Keratinocyte (primary cell): ENCODE measurements around the gene UTF1. TPM values are rescaled to one million over a fixed set of nuclear protein-coding genes. Genes with fewer than 3 reads are reported as not detected.

Experiments used
- DNase-seq: peaks from one replicate; pipeline ENCODE4 v3.0.0-alpha.2; 2011; ENCODE audit warnings: low read depth, missing footprints, low spot score
- FAIRE-seq: peaks from 2 replicates; lab custom pipeline; 2011; peaks lifted over from hg19 to GRCh38; lab: Jason Lieb, UNC
- H2AFZ ChIP-seq: 2 replicates; pipeline ENCODE4 v1.6.0; 2012; ENCODE audit warnings: low read length, control low read depth, inconsistent platforms; ENCODE audit not compliant: control insufficient read depth
- H3K27ac ChIP-seq: 2 replicates; pipeline ENCODE4 v1.5.1; 2011; ENCODE audit warnings: low read length; ENCODE audit not compliant: control insufficient read depth, insufficient read depth
- H3K27me3 ChIP-seq: 3 replicates; pipeline ENCODE4 v1.6.0; 2011; ENCODE audit warnings: low read length; ENCODE audit not compliant: control insufficient read depth, insufficient read depth; ENCODE audit errors: extremely low read depth
- H3K36me3 ChIP-seq, 2 experiments: 2 replicates in 1 of 2; 3 replicates in 1 of 2; pipeline ENCODE4 v1.5.1; 2011; ENCODE audit warnings: low read length in 2 of 2, mild to moderate bottlenecking in 1 of 2; ENCODE audit not compliant: control insufficient read depth in 2 of 2, insufficient read depth in 2 of 2; ENCODE audit errors: extremely low read depth in 1 of 2
- H3K4me1 ChIP-seq: 3 replicates; pipeline ENCODE4 v1.5.1; 2011; ENCODE audit warnings: low read length; ENCODE audit not compliant: control insufficient read depth, insufficient read depth; ENCODE audit errors: extremely low read depth
- H3K4me2 ChIP-seq: 3 replicates; pipeline ENCODE4 v1.6.0; 2011; ENCODE audit warnings: low read depth, low read length; ENCODE audit not compliant: control insufficient read depth, insufficient read depth; ENCODE audit errors: extremely low read depth
- H3K4me3 ChIP-seq, 3 experiments: fragments of 200-600 bp in 1 of 3; sonication (generic) in 1 of 3; 2 replicates in 2 of 3; 3 replicates in 1 of 3; pipeline ENCODE4 v1.5.1; 2011 to 2016; ENCODE audit warnings: low read length in 3 of 3, mild to moderate bottlenecking in 3 of 3, control low read depth in 2 of 3, inconsistent platforms in 1 of 3, low read depth in 1 of 3, mixed read lengths in 1 of 3, mixed run types in 1 of 3, moderate library complexity in 1 of 3; ENCODE audit not compliant: control insufficient read depth in 2 of 3, insufficient read depth in 2 of 3; ENCODE audit errors: extremely low read depth in 1 of 3
- H3K79me2 ChIP-seq: 2 replicates; pipeline ENCODE4 v1.6.0; 2012; ENCODE audit warnings: low read length; ENCODE audit not compliant: control insufficient read depth, insufficient read depth
- H3K9ac ChIP-seq: 3 replicates; pipeline ENCODE4 v1.6.0; 2011; ENCODE audit warnings: low read length; ENCODE audit not compliant: control insufficient read depth, insufficient read depth; ENCODE audit errors: extremely low read depth
- H3K9me1 ChIP-seq: 3 replicates; pipeline ENCODE4 v1.6.0; 2011; ENCODE audit warnings: low read length; ENCODE audit not compliant: control insufficient read depth, insufficient read depth; ENCODE audit errors: extremely low read depth
- H3K9me3 ChIP-seq: 2 replicates; pipeline ENCODE4 v1.5.1; 2012; ENCODE audit warnings: low read depth, low read length; ENCODE audit not compliant: control insufficient read depth
- H4K20me1 ChIP-seq: 3 replicates; pipeline ENCODE4 v1.6.0; 2011; ENCODE audit warnings: low read length; ENCODE audit not compliant: control insufficient read depth, insufficient read depth; ENCODE audit errors: extremely low read depth
- EZH2 ChIP-seq: IDR thresholded peaks from one replicate; pipeline ENCODE4 v1.6.1; 2012; ENCODE audit warnings: inconsistent platforms, mild to moderate bottlenecking, low read length, moderate library complexity
- dilution Hi-C: fragments of 300-500 bp; cut with MboI; formaldehyde crosslinking; loops from one replicate; pipeline ENCODE4 v1.7.0; 2020; ENCODE audit warnings: low sequenced_read_pairs; ENCODE audit not compliant: extremely low pct_ligation_motif_present
- polyA plus RNA-seq, 5 experiments: library from polyadenylated mRNA; depleted of rRNA in 3 of 5; stranded (reverse) in 3 of 5; stranded (forward) in 1 of 5; unstranded in 1 of 5; fragments of >200 nt; gene quantifications; 1 replicate in 1 of 5; 2 replicates in 3 of 5; 3 replicates in 1 of 5; pipeline versions ENCODE4 v1.2.1 to v1.2.3, GENCODE V29; 2011 to 2012; ENCODE audit warnings: missing spikeins in 2 of 5, low read depth in 1 of 5, low replicate concordance in 1 of 5
- TF ChIP-seq, protein P1 (sequence below), 3 experiments: IDR thresholded peaks in 1 of 3; conservative IDR thresholded peaks in 1 of 3; optimal IDR thresholded peaks in 1 of 3; 2 replicates in 2 of 3; 3 replicates in 1 of 3; pipeline versions ENCODE3 to v1.5.1; 2011; ENCODE audit warnings: low read length in 3 of 3, mild to moderate bottlenecking in 3 of 3, moderate library complexity in 2 of 3, control low read depth in 1 of 3, inconsistent platforms in 1 of 3; ENCODE audit not compliant: insufficient read depth in 2 of 3; ENCODE audit errors: extremely low read depth in 1 of 3

Gene UTF1
- polyA plus RNA-seq, 1 donor (not counting 4 experiments of a cell fraction or from before 2014, with no cell fraction given) = not detected

DNA sequence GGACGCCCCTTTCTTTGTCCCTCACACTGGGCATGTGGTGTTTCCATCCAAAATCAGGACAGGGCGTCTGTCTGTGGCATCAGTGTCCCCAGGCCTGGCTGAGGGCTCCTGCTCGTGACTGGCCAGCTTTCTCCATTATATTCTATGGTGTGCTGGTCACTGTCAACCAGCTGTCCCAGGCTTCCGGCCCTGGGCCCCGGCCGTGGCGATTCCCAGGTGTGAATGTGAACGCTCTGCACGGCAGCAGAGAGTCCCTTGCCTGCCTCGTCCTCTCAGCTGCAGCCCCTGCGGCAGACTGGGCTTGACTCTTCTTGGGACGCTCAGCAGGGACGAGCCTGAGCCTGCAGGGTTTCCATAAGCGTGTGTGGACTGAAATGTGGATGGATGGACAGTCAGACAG, 5.9 kb upstream of the UTF1 start:
- no peaks in the 10 kb centered on the region for H3K79me2 ChIP-seq

DNA sequence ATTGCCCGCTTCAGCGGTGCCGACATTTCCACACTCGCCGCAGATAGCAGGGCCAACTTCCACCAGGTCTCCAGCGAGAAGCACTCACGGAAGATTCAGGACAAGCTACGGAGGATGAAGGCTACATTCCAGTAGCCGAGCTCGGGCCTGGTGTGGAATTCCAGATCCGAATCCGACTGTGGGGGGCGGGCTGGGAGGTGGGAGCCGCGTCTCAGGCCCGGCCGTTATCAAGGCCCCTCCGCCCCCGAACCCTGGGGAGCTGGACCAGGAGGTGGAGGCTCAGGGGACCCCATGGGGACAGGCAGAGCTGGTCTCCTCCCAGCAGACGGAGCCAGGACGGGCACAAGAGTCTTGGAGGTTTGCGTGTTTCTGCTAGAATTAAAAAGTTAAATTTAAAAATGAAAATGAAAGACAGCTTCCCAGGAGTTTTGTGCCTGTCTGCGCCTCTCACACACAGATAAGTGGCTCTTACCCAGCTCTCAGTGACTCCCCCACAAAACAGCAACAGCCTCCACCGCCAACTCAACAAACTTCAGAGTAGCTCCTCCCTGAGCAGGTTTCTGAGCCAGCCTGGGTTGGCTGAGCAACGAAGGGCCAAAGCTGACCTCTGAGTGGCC, 5.2 kb upstream of the UTF1 start:
- Histone ChIP-seq H3K4me1 (peaks cover 4% of the 10 kb centered on the region), H3K27ac (no peak overlapping the region), H3K9me1 (no peaks in the 10 kb centered on the region), H3K9me3 (no peaks in the 10 kb centered on the region), H3K36me3 (no peaks in the 10 kb centered on the region), H3K9ac (no peak overlapping the region), H2AFZ (no peak overlapping the region), H3K4me2 (no peak overlapping the region), H4K20me1 (no peaks in the 10 kb centered on the region), H3K27me3 (peaks cover 56% of the 10 kb centered on the region), H3K4me3 (no peak overlapping the region), H3K79me2 (no peaks in the 10 kb centered on the region)
- no peak for DNase-seq
- dilution Hi-C loops = no loop called here
- TF ChIP-seq, protein P1, sequence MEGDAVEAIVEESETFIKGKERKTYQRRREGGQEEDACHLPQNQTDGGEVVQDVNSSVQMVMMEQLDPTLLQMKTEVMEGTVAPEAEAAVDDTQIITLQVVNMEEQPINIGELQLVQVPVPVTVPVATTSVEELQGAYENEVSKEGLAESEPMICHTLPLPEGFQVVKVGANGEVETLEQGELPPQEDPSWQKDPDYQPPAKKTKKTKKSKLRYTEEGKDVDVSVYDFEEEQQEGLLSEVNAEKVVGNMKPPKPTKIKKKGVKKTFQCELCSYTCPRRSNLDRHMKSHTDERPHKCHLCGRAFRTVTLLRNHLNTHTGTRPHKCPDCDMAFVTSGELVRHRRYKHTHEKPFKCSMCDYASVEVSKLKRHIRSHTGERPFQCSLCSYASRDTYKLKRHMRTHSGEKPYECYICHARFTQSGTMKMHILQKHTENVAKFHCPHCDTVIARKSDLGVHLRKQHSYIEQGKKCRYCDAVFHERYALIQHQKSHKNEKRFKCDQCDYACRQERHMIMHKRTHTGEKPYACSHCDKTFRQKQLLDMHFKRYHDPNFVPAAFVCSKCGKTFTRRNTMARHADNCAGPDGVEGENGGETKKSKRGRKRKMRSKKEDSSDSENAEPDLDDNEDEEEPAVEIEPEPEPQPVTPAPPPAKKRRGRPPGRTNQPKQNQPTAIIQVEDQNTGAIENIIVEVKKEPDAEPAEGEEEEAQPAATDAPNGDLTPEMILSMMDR (optimal IDR thresholded peaks at IDR 0.05 in 1 of 3, IDR thresholded peaks at IDR 0.05 in 1 of 3, conservative IDR thresholded peaks at IDR 0.05 in 1 of 3; ENCODE audit: extremely low read depth in 1 of 3, insufficient read depth in 2 of 3, low read length in 3 of 3) = no peak
- no peak for TF ChIP-seq EZH2
- FAIRE-seq = no peak

More for the DNA sequence above, 5.9 kb upstream of the UTF1 start:
- H3K9me1 ChIP-seq = no peaks in the 10 kb centered on the region
- H4K20me1 ChIP-seq = no peaks in the 10 kb centered on the region
- no peak overlapping the region for H3K4me3 ChIP-seq
- dilution Hi-C loops = no loop called here
- no peak overlapping the region for H3K4me2 ChIP-seq
- H3K27me3 ChIP-seq = peaks cover 56% of the 10 kb centered on the region
- no peak overlapping the region for H2AFZ ChIP-seq
- H3K27ac ChIP-seq = no peak overlapping the region
- no peaks in the 10 kb centered on the region for H3K9me3 ChIP-seq
- H3K36me3 ChIP-seq = no peaks in the 10 kb centered on the region
- no peak overlapping the region for H3K9ac ChIP-seq
- FAIRE-seq = no peak
- H3K4me1 ChIP-seq = peaks cover 4% of the 10 kb centered on the region
- TF ChIP-seq EZH2 = no peak
- TF ChIP-seq, protein P1 (optimal IDR thresholded peaks at IDR 0.05 in 1 of 3, IDR thresholded peaks at IDR 0.05 in 1 of 3, conservative IDR thresholded peaks at IDR 0.05 in 1 of 3; ENCODE audit: extremely low read depth in 1 of 3, insufficient read depth in 2 of 3, low read length in 3 of 3) = no peak
- no peak for DNase-seq
